ENCODE data around the gene ARID1B. TPM values are rescaled to one million over a fixed set of nuclear protein-coding genes. Genes with fewer than 3 reads are reported as not detected.

The ARID1B gene
- total and polyA plus RNA-seq, 9 of the 15 experiments (the other 6 are each of a cell fraction or from before 2014, with no cell fraction given) = 12.5 to 50.5 (median 25.8) TPM

DNA sequence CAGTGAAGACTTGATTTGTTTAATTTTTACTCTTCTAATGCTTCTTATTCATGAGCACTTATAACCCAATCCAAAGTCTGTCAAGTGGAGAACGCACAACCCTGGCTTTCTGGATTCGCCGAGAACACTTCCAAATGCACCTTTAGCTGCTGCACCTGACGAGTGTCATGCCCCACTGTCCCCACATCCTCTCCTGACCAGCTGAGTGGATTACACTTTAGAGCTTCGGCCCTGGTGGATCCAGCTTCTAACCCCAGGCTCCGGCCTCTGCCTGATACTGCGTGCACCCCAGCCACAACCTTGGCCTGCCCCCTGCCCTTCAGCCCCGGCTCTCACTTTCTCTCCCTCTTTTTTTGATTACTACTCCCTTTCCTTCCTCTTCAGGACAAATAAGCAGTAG, 287.3 kb downstream of the ARID1B start:
- H3K9me3 ChIP-seq (replicated peaks; ENCODE audit: control insufficient read depth, insufficient read depth, low read depth, low read length) = no peaks in the 10 kb centered on the region
- TF ChIP-seq, protein P1, sequence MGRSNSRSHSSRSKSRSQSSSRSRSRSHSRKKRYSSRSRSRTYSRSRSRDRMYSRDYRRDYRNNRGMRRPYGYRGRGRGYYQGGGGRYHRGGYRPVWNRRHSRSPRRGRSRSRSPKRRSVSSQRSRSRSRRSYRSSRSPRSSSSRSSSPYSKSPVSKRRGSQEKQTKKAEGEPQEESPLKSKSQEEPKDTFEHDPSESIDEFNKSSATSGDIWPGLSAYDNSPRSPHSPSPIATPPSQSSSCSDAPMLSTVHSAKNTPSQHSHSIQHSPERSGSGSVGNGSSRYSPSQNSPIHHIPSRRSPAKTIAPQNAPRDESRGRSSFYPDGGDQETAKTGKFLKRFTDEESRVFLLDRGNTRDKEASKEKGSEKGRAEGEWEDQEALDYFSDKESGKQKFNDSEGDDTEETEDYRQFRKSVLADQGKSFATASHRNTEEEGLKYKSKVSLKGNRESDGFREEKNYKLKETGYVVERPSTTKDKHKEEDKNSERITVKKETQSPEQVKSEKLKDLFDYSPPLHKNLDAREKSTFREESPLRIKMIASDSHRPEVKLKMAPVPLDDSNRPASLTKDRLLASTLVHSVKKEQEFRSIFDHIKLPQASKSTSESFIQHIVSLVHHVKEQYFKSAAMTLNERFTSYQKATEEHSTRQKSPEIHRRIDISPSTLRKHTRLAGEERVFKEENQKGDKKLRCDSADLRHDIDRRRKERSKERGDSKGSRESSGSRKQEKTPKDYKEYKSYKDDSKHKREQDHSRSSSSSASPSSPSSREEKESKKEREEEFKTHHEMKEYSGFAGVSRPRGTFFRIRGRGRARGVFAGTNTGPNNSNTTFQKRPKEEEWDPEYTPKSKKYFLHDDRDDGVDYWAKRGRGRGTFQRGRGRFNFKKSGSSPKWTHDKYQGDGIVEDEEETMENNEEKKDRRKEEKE (IDR thresholded peaks at IDR 0.05; ENCODE audit: borderline replicate concordance in 1 of 2, control insufficient read depth in 1 of 2, low read depth in 2 of 2, low read length in 1 of 2) = no peak
- no peak for TF ChIP-seq RB1 (IDR thresholded peaks at IDR 0.05; ENCODE audit: low read depth)
- TF ChIP-seq NR4A1 (CRISPR knock-in tag; IDR thresholded peaks at IDR 0.05) = no peak
- no peak for TF ChIP-seq NR4A1 (tag; IDR thresholded peaks at IDR 0.05)
- TF ChIP-seq NCOR1 (IDR thresholded peaks at IDR 0.05) = no peak
- TF ChIP-seq RFX1 (IDR thresholded peaks at IDR 0.05) = no peak
- TF ChIP-seq TAF7 (tag; IDR thresholded peaks at IDR 0.05) = no peak
- no peak for TF ChIP-seq ZZZ3 (IDR thresholded peaks at IDR 0.05)
- no peak for TF ChIP-seq ZBTB8A (IDR thresholded peaks at IDR 0.05; ENCODE audit: partially characterized antibody)
- no peak for TF ChIP-seq RBM17 (IDR thresholded peaks at IDR 0.05; ENCODE audit: borderline replicate concordance, low read depth, low read length)
- TF ChIP-seq HLTF (IDR thresholded peaks at IDR 0.05) = no peak
- TF ChIP-seq, protein P2, sequence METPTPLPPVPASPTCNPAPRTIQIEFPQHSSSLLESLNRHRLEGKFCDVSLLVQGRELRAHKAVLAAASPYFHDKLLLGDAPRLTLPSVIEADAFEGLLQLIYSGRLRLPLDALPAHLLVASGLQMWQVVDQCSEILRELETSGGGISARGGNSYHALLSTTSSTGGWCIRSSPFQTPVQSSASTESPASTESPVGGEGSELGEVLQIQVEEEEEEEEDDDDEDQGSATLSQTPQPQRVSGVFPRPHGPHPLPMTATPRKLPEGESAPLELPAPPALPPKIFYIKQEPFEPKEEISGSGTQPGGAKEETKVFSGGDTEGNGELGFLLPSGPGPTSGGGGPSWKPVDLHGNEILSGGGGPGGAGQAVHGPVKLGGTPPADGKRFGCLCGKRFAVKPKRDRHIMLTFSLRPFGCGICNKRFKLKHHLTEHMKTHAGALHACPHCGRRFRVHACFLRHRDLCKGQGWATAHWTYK (CRISPR knock-in tag; IDR thresholded peaks at IDR 0.05) = no peak
- TF ChIP-seq HNRNPUL1 (IDR thresholded peaks at IDR 0.05; ENCODE audit: low read length) = no peak
- no peak for TF ChIP-seq MCM7 (IDR thresholded peaks at IDR 0.05)
- TF ChIP-seq MEIS2 (IDR thresholded peaks at IDR 0.05; ENCODE audit: partially characterized antibody) = no peak
- TF ChIP-seq ASH1L (IDR thresholded peaks at IDR 0.05; ENCODE audit: borderline replicate concordance, low read depth, partially characterized antibody) = no peak
- no peak for TF ChIP-seq ZNF12 (CRISPR knock-in tag; IDR thresholded peaks at IDR 0.05)
- TF ChIP-seq, protein P3, sequence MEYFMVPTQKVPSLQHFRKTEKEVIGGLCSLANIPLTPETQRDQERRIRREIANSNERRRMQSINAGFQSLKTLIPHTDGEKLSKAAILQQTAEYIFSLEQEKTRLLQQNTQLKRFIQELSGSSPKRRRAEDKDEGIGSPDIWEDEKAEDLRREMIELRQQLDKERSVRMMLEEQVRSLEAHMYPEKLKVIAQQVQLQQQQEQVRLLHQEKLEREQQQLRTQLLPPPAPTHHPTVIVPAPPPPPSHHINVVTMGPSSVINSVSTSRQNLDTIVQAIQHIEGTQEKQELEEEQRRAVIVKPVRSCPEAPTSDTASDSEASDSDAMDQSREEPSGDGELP (CRISPR knock-in tag; IDR thresholded peaks at IDR 0.05; ENCODE audit: borderline replicate concordance) = no peak
- TF ChIP-seq ZNF24 (IDR thresholded peaks at IDR 0.05) = no peak
- H3K4me3 ChIP-seq = no peak overlapping the region
- no peak for ATAC-seq
- no peaks in the 10 kb centered on the region for H4K20me1 ChIP-seq (replicated peaks; ENCODE audit: control insufficient read depth, insufficient read depth, low read length)
- H3K79me2 ChIP-seq (ENCODE audit: control insufficient read depth, insufficient read depth, low read length) = 0 out of 3 replicates have a peak, but pooled peaks cover 3% of the 10 kb centered on the region
- WGBS (ENCODE audit: insufficient coverage, low coverage, missing lambda C conversion rate) = 89% methylated on average over 8 of the region's 8 CpGs
- no peak overlapping the region for H3K4me2 ChIP-seq (ENCODE audit: insufficient read depth, low read length)
- H3K36me3 ChIP-seq (ENCODE audit: control insufficient read depth, insufficient read depth, low read length) = peaks cover 3% of the 10 kb centered on the region; the same call in 1 of the 3 replicates
- no TSS peak for BruUV-seq (replicated peaks)
- H3K9me1 ChIP-seq (ENCODE audit: control insufficient read depth, insufficient read depth, low read length) = no peaks in the 10 kb centered on the region
- no peak overlapping the region for H2AFZ ChIP-seq (ENCODE audit: low read depth, low read length)
- no peak overlapping the region for H3K27ac ChIP-seq (ENCODE audit: extremely low read depth, low read depth, low read length)
- H3K4me1 ChIP-seq (replicated peaks in 1 of 2; ENCODE audit: control insufficient read depth in 2 of 2, insufficient read depth in 2 of 2, low read length in 2 of 2) = peaks cover 0 to 15% of the 10 kb centered on the region in 2 experiments; a peak in 2 of 5 replicates
- POLR2A ChIA-PET = interaction anchor here (0.8 kb wide), 1 partner anchor 40 kb away, joined by 3 read pairs; no protein-coding TSS in a partner anchor
- in situ Hi-C loops (cut with MboI) (no loop called here), intact Hi-C loops (cut with micrococcal nuclease) (no loop called here)
- DNase-seq (ENCODE audit: extremely low read depth in 1 of 4, low spot score in 3 of 4) = no peak
- no peak overlapping the region for H3K9ac ChIP-seq (ENCODE audit: insufficient read depth in 1 of 2, low read depth in 2 of 2, low read length in 2 of 2)
- no peaks in the 10 kb centered on the region for H3K27me3 ChIP-seq (ENCODE audit: control insufficient read depth in 2 of 2, insufficient read depth in 2 of 2, low read length in 2 of 2)
- CTCF ChIA-PET (ENCODE audit: low intra/inter-chr PET ratio) = no interaction called here
- no peak for FAIRE-seq
